Right lung (tissue), 5 donors: ENCODE measurements around the gene TUBB2A. TPM values are rescaled to one million over a fixed set of nuclear protein-coding genes. Genes with fewer than 3 reads are reported as not detected.
A peak's percentile ranks its signal among the peaks of the same experiment; 100 is the strongest.
"Not testable (repeated sequence)": the region's sequence is repeated elsewhere in the genome, so short reads cannot be mapped to it uniquely, and the experiment has no call there.

Experiments used
- DNase-seq, 2 donors: peaks; one replicate each; pipeline ENCODE4 v3.0.0-alpha.2; 2013
- polyA plus RNA-seq, 5 donors: library from polyadenylated mRNA; unstranded; fragments of 120-200 nt; gene quantifications; one replicate each; pipeline versions ENCODE4 v1.2.1 to v1.2.3, GENCODE V29; 2013; ENCODE audit warnings: inconsistent platforms in 1 of 5, low replicate concordance in 1 of 5; ENCODE audit not compliant: insufficient read length in 5 of 5, insufficient read depth in 1 of 5

The TUBB2A gene
- polyA plus RNA-seq, 5 donors: 12.8 to 35.8 (median 20.8) TPM

DNA sequence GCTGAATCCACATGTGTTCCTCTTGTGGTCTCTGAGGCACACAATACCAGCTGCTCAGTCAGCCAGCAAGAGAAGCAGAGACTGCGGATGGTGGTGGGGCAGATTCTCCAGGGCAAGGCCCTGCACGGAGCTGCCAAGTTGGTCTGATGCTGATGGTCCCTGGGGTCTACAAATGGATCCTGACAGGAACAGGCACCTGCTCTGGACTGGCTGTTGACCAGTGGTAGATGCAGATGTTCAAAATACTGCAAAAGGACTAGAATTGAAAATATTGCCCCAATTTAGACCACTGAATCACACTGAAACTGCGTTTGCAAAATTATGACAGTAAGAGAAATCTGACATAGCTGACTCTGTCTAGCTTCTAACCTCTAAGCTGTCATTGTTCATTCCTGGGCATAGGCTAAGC, 29.6 kb upstream of the TUBB2A start:
- DNase-seq: no peak

DNA sequence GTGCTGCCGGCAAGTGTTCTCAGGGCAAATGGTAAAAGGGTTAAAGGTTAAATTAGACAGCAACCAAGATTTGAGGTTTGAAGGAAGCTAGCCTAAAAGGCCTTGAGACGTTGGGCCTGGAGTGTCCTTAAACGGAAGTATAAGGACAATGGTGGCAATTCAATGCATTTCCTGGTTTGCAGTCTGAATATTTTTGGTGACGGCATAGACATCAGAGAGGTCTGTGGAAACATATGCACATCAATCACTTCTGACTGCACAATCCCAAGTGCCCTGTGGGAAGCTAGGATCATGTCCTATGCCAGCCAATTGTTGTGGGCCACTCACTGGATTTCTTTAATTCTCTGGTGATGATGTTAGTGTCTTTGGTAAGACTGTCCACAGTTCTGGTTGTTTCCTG, 25.7 kb upstream of the TUBB2A start:
- no peak for DNase-seq

DNA sequence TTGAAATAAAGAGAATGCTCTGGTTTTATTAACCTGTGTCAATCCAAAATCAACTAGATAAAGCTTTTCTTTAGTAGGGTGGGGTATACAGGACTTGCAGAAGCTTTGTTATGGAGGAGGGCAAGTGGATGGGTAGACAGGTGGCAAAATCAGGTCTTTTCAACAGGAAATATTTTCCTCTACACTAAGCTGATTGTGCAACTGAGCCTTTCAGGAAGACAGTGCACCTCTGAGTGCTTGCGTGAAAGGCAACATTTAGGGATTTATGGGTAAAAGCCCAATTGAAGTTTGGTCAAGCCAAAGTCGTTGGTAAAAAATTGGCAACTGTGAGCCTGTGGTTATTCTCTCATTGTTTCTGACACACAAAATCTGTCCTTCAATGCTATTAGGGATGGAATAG, 23.8 kb upstream of the TUBB2A start:
- no peak for DNase-seq

DNA sequence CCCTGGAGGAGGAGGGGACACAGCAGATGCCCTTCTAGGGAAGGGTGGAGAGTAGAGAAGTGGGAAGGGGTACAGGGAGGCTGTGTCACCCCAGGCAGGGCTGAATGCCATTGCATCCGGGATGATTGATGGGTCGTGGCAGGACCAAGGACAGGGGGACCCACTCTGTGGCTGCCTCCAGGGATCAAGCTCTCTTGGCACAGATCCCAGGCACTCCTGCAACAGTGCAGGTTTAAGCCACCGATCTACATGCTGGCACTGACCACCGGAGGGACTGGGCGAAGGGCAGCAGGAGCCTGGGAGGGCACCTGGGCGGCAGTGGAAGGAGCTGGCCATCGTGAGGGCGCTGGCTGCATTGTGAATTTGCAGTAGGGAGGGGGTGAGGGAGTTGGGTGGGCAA, 22.6 kb upstream of the TUBB2A start:
- DNase-seq: not testable (repeated sequence)

DNA sequence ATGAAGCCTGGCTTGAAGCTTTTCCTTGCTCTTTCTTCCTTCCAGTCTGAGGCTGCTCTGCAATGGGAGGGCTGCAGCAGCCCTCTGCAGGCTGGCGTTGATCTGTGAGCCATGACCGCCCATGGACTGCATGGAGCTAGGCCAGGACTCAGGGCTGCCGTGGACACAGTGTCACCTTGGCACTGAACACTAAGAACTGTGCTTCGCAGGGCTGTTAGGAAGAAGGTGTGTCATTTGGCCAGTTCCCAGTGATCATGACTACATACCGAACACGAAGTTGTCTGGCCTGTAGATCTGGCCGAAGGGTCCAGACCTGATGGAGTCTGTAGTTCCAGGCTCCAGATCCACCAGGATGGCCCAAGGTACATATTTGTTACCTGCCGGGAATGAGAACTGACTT, 21.3 kb upstream of the TUBB2A start:
- DNase-seq: not testable (repeated sequence)

DNA sequence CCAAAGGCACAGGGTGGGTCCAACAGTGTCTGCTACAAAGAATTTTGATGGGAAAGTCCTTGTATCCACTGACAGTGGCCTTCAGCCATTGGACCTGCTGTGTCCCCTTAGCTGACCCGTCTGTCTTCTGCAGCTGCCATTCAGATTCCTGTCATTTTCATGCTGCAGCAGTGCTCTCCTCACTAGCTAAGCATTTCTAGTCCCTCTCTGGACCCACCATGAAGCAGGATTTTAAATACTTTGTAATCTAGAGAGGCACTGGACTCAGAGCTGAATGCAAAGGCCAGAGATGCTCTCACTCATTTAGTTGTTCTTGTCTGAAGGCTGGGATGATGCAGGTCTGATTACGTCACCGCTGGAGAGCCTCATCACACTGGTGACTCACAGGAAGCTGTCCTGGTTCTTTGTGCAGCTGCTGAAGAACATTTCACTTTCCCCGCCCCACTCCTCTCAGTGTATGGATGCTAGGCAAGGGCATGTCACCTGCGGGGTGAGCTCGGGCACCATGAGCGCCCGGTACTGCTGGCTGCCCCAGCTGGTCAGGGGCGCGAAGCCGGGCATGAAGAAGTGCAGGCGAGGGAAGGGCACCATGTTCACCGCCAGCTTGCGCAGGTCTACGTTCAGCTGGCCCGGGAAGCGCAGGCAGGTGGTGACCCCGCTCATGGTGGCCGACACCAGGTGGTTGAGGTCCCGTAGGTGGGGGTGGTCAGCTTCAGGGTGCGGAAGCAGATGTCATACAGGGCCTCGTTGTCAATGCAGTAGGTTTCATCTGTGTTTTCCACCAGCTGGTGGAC, 19.4 kb upstream of the TUBB2A start:
- no peak for DNase-seq

DNA sequence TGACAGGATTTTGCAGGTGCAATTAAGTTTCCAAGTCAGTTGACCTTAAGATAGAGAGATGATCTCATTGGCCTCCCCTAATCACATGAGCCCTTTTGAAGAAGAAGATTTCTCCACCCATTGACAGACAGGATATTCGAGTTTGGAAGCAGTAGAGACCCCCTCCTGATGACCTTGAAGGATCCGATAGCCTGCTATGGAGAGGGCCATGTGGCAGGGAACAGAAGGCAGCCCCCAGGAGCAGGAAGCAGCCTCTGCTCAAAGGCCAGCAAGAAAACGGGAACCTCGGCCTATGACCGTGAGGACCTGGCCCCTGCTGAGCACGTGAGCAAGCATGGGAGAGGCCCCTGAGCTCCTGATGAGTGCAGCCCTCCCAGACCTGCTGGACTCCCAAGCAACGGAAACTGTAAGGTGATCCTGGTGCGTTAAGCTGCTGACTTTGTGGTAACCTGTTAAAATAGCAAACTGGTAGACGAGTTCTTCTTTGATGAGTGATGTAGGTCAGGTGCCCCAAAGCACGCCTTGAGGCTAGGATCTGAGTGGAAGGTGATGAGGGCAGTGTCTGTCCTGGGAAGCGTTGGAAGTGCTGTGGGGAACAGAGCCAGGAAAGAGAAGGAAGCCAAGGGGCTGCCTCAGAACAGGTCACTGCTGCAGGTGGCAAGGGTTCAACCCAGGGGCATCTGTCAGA, 18.5 kb upstream of the TUBB2A start:
- DNase-seq: no peak

DNA sequence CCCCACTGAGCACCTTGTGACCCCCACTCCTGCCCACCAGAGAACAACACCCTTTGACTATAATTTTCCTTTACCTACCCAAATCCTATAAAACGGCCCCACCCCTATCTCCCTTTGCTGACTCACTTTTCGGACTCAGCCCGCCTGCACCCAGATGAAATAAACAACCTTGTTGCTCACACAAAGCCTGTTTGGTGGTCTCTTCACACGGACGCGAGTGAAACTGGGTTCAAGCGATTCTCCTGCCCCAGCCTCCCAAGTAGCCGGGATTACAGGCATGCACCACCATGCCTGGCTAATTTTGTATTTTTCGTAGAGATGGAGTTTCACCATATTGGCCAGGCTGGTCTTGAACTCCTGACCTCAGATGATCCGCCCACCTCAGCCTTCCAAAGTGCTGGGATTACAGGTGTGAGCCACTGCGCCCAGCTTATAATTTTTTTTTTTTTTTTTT, 16.3 kb upstream of the TUBB2A start:
- DNase-seq: not testable (repeated sequence)

DNA sequence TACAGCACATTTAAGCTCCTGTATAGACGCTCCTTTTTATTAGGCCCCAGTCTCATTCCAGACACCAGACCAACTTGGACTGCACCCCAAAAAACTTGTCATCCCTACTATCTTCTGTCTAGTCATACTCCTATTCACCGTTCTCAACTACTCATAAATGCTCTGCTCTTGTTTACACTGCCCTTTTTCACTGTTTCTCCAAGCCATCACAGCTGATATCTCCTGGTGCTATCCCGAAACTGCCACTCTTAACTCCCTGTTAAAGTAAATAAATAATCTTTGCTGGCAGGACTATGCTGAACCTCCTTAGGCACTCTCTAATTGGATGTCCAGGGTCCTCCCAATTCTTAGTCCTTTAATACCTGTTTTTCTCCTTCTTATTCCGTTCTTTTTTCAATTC, 15.4 kb upstream of the TUBB2A start:
- not testable (repeated sequence) for DNase-seq

DNA sequence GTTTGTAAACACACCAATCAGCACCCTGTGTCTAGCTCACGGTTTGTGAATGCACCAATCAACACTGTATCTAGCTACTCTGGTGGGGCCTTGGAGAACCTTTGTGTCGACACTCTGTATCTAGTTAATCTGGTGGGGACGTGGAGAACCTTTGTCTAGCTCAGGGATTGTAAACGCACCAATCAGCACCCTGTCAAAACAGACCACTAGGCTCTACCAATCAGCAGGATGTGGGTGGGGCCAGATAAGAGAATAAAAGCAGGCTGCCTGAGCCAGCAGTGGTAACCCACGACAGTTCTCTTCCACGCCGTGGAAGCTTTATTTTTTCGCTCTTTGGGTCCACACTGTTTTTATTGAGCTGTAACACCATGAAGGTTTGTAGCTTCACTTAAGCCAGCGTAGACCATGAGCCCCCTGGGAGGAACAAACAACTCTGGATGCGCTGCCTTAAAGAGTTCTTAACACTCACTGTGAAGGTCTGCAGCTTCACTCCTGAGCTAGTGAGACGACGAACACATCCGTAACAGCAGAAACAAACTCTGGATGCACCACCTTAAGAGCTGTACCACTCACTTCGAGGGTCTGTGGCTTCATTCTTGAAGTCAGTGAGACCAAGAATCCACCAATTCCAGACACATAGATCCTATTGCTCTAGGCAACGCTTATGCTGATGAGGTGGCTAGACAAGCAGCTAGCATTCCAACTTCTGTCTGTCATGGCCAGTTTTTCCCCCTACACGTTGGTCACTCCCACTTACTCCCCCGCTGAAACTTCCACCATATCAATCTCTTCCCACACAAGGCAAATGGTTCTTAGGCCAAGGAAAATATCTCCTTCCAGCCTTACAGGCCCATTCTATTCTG, 14.2 kb upstream of the TUBB2A start:
- DNase-seq: not testable (repeated sequence)

DNA sequence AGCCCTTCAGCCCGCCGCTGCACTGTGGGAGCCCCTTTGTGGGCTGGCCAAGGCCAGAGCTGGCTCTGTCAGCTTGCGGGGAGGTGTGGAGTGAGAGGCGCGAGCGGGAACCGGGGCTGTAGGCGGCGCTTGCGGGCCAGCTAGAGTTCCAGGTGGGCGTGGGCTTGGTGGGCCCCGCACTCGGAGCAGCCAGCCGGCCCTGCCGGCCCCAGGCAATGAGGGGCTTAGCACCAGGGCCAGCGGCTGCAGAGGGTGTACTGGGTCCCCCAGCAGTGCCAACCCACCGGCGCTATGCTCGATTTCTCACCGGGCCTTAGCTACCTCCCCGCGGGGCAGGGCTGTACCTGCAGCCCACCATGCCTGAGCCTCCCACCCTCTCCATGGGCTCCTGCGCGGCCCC, 13.3 kb upstream of the TUBB2A start:
- not testable (repeated sequence) for DNase-seq

DNA sequence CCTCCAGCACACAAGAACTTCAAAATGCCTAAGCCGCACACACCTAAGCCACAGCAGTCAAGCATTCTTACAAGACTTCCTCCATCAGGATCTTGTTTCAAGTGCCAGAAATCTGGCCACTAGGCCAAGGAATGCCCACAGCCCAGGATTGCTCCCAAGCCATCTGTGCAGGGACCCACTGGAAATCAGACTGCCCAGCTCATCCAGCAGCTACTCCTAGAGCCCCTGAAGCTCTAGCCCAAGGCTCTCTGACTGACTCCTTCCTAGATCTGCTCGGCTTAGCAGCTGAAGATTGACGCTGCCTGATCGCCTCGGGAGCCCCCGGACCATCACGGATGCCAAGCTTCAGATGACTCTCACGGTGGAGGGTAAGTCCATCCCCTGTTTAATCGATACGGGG, 10.7 kb upstream of the TUBB2A start:
- not testable (repeated sequence) for DNase-seq

DNA sequence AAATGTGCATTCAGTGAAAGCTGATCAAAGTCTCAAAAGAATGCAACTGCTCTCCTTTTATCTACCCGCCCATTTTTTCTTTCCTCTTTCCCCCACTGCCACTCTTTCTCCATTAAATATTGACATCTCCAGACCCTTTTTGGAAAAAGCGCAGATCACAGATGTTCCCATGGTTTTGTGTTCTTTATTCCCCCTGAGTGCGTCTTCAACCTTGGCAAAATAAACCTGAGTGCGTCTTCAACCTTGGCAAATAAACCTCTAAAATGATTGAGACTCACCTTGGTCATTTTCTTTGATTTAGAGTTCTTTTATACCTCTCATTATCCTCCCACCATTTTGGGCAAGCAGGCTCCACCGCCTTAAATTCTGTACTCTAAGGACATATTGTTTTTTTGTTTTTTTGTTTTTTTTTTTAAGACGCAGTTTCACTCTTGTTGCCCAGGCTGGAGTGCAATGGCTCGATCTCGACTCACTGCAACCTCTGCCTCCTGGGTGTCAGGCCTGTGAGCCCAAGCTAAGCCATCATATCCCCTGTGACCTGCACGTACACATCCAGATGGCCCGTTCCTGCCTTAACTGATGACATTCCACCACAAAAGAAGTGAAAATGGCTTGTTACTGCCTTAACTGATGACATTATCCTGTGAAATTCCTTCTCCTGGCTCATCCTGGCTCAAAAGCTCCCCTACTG, 9.3 kb upstream of the TUBB2A start:
- DNase-seq: not testable (repeated sequence)

DNA sequence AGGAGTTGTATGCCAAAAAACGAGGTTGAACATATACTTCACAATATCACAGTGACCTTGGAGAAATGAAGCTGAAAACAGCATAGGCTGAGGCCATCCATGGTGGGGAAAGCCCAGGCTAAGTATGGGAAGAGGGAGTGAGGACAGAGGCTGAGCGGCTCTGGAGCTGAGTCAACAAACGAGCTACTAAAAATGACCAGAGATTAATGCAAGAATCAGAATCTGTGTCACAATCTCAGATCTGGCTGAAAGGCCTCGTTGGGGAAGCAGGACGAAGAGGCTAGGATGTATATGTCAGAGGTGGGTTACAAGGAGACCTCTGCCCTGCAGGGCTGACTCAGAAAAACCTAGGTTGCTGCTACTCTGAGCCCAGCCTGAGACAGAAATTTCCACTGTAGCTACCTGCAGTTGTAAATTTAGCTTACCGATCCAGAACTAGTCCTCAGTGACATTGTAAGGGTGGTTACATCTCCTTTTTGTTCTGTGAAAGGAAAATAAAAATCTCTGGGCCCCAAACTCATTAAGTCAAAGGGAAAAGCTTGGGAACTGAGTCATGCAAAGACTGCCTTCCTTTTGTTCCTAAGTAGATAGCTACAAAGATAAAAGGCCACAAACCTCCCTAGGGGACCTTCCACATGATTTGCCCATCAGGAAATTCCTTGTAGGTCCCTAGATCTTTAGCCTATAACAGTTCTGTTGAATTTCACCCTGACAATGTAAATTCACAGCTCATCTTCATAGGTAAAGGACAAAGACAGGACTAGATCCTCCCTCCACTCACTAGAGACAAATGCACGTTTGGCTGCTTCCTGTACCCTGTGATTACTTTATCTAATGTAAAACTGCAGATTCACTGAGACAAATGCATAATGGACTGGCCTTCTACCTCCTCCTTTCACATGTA, 8.5 kb upstream of the TUBB2A start:
- no peak for DNase-seq

DNA sequence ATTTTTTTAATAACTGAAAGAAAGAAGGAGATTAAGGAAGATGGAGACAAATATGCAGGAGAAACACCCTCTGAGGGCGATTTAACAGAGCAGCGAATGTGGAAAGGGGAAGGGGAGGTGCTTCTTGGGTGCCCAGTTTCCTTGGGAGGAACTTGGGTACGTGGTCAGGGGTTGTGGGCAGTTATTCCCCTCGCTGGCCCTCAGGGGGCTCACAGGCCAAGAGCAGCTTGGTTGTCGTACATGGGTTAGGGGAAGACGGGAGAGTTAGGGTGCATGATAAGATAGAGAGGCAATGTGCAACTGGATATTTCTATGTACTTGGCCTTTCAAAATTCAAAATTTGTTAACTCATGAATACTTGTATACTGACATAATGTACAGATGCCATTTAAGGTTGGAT, 7.0 kb upstream of the TUBB2A start:
- DNase-seq: no peak

DNA sequence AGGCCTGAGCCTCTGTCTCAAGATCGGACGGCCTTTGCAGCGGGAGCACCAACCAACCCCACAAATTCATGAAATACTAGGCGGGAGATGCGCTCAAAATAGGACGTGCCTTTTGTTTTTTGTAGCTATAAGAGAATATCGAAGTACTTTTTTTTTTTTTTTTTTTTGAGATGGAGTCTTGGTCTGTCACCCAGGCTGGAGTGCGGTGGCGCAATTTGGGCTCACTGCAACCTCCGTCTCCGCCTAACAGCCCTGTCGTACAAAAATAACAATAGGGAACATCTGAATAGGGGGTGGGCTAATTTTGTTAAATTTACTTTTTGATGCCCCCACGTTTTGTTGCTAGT, 5.9 kb upstream of the TUBB2A start:
- no peak for DNase-seq

DNA sequence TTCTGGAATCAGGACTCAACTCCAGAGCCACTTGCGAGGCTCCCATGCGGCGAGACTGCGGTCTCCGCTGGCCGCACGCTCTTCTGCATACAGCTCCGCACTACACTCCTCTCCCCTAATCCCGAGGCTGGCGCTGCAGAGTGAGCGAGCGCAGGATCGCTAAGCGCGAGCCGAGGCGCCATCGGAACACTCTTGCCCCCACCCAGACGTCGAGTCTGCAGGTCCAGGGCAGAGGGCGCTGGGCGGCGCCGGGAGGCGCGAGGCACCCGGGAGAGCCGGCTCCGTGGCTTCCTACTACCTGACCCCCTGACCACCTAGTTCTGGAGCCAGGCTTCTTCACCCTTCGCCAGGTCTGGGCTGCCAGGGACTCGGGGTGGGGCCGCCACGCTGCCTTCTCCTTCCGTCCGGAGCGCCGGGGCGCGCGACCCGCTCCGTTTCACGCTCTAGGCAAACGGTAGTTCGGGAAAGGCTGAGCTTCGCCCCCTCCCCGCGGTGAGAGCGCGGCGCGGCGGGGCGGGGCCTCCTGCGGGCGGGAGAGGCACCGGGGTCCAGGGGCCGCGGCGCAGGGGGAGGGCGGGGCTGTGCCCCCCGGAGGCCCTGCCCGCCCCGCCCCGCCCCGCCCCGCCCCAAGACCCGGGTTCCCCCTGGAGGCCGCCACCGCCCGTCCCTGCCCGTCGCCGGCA, 5.4 kb upstream of the TUBB2A start:
- peak; percentile 70 to 71 for DNase-seq

DNA sequence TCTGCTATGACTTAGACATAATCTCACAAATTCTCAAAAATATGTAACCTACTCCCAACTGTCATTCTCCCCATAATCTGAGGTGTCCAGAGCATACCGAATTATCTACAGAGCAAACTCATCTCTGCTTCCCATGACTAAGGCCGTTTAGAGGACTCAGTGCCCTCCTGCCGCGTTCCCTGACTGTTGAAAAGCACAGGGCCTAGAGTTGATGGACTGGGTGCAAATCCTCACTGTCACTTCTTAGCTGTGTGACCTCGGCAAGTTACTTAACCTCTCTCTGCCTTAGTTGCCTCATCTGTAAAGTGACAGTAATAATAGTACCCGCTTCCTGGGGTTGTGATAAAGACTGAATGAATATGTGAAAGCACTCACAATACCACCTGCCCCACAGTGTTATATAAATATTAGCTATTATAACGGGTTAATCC, 4.7 kb upstream of the TUBB2A start:
- no peak for DNase-seq

DNA sequence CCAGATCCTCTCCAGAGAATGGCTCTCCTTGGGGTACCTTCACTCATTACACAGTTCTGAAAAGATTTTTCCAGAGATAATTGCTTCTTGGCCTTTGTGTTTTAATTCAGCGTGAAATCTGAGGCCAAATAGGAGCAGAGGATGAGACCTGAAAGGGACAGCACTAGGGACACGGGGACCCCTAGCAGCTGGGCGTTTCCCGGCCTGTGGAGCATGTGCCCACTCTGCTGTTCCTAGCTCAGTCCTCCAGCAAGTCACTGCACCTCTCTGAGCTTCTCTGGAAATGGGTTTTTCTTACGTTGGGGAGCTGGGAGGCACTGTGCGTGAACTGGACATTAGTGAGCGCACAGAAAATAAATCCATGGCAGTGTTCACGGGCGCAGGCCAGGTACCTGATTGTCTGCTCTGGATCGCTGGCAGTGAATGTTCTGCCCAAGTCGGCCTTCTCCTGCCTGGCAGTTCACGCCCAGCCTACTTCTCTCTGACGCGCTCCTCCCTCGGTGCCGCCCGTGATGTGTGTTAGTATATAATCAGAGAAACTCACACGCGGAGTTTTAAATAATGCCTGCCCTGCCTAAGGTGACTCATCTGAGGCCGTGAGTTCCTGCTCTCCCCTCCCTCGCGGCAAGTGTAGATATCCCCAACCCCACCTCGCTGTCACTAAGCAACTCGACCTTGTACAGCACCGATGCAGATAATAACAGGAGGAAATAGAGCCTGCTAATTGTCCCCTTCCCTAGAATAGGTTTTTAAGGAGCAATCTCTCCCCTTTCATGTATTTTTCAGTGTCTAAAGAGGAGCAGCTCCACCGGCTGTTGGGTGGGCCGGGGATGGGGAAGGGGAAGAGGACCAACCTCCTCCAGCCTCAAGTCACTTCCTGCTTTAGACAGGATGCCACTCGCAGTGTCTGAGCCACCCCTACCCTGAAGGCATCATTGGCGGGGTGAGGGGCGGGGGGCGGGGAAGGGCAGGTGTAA, 2.7 kb upstream of the TUBB2A start:
- no peak for DNase-seq
